ENCODE results near the gene ALDH2.
A peak's percentile ranks its signal among the peaks of the same experiment; 100 is the strongest.
"Not testable (repeated sequence)": the region's sequence is repeated elsewhere in the genome, so short reads cannot be mapped to it uniquely, and the experiment has no call there.

ALDH2 gene

DNA sequence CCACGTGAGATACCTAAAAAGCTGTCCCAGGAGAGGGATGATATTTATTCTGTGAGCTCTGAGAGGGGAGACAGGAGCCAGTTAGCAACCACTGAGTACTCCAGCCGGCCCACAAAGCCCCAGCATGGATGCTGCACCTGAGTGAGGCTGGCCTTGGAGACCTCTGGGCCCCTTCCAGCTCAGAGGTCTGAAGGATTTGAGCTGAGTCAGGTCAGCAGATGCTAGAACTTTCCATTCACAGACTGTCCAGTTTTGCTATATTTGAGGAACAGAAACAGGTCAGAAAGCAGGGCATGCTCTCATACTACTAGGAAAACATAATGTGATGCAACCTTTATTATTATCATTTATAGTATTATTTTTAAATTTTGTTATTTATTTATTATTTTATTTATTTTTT is 60.3 kb downstream of the ALDH2 start:
- no peak overlapping the region for H2AK5ac ChIP-seq (ENCODE audit: low read length)
- H3K4me1 ChIP-seq (ENCODE audit: control insufficient read depth, low read depth, low read length), result no peaks in the 10 kb centered on the region
- H3K4ac ChIP-seq (ENCODE audit: low read depth, low read length), result no peak overlapping the region
- H4K5ac ChIP-seq (ENCODE audit: low read length), result no peak overlapping the region
- no peak overlapping the region for H4K8ac ChIP-seq (ENCODE audit: low read depth, low read length)
- H3K9ac ChIP-seq (ENCODE audit: low read length), result no peak overlapping the region
- H3K23ac ChIP-seq (ENCODE audit: low read length), result no peak overlapping the region
- H3K27me3 ChIP-seq (ENCODE audit: insufficient read depth, low read length, poor library complexity), result no peaks in the 10 kb centered on the region
- H3K4me2 ChIP-seq (ENCODE audit: low read length), result no peak overlapping the region
- H3K79me1 ChIP-seq (ENCODE audit: low read length), result no peaks in the 10 kb centered on the region
- H2BK15ac ChIP-seq (replicated peaks; ENCODE audit: low read depth), result no peak overlapping the region
- no peak overlapping the region for H3K18ac ChIP-seq (ENCODE audit: low read length)
- WGBS (ENCODE audit: extremely low coverage, insufficient coverage, low lambda C conversion rate), result no CpG with 5 or more reads among the region's 2 CpGs
- DNase-seq, result no peak
- H2BK120ac ChIP-seq (ENCODE audit: low read depth, low read length), result no peak overlapping the region
- no peak overlapping the region for H3K4me3 ChIP-seq (ENCODE audit: low read length)
- no peak overlapping the region for H2BK5ac ChIP-seq (ENCODE audit: low read length)
- no peaks in the 10 kb centered on the region for H3K36me3 ChIP-seq (ENCODE audit: control insufficient read depth, insufficient read depth, low read length)
- H3K79me2 ChIP-seq (ENCODE audit: control insufficient read depth, insufficient read depth, low read length), result no peaks in the 10 kb centered on the region
- no peak overlapping the region for H3K56ac ChIP-seq (ENCODE audit: low read length)
- H3K27ac ChIP-seq (ENCODE audit: low read depth, low read length), result no peak overlapping the region

DNA sequence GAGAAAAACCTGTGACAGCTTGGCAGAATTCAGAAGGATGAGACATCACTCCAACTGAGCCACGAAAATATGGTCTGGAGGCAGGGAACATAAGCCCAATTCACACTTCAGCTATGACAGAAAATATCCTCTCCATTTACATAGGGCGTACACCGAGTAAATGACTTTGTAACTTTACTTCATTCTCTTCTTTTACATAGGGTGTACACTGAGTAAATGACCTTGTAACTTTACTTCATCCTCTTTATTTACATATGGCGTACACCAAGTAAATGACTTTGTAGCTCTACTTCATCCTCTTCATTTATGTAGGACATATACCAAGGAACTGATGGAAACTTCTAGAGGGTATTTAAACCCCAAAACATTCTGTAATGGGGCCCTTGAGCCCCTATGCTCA is 61.2 kb downstream of the ALDH2 start:
- Histone ChIP-seq H2BK120ac (ENCODE audit: low read depth, low read length) (no peak overlapping the region), H3K23ac (ENCODE audit: low read length) (no peak overlapping the region), H3K4me2 (ENCODE audit: low read length) (no peak overlapping the region), H4K5ac (ENCODE audit: low read length) (no peak overlapping the region), H3K79me2 (ENCODE audit: control insufficient read depth, insufficient read depth, low read length) (no peaks in the 10 kb centered on the region), H2BK15ac (replicated peaks; ENCODE audit: low read depth) (no peak overlapping the region), H2BK5ac (ENCODE audit: low read length) (no peak overlapping the region), H3K36me3 (ENCODE audit: control insufficient read depth, insufficient read depth, low read length) (no peaks in the 10 kb centered on the region), H3K9ac (ENCODE audit: low read length) (no peak overlapping the region), H3K56ac (ENCODE audit: low read length) (no peak overlapping the region), H3K4ac (ENCODE audit: low read depth, low read length) (no peak overlapping the region), H3K4me1 (ENCODE audit: control insufficient read depth, low read depth, low read length) (no peaks in the 10 kb centered on the region), H3K4me3 (ENCODE audit: low read length) (no peak overlapping the region), H4K8ac (ENCODE audit: low read depth, low read length) (no peak overlapping the region), H2AK5ac (ENCODE audit: low read length) (no peak overlapping the region), H3K79me1 (ENCODE audit: low read length) (no peaks in the 10 kb centered on the region), H3K27ac (ENCODE audit: low read depth, low read length) (no peak overlapping the region), H3K27me3 (ENCODE audit: insufficient read depth, low read length, poor library complexity) (no peaks in the 10 kb centered on the region), H3K18ac (ENCODE audit: low read length) (no peak overlapping the region)
- DNase-seq, result no peak
- no CpG with 5 or more reads among the region's 4 CpGs for WGBS (ENCODE audit: extremely low coverage, insufficient coverage, low lambda C conversion rate)

DNA sequence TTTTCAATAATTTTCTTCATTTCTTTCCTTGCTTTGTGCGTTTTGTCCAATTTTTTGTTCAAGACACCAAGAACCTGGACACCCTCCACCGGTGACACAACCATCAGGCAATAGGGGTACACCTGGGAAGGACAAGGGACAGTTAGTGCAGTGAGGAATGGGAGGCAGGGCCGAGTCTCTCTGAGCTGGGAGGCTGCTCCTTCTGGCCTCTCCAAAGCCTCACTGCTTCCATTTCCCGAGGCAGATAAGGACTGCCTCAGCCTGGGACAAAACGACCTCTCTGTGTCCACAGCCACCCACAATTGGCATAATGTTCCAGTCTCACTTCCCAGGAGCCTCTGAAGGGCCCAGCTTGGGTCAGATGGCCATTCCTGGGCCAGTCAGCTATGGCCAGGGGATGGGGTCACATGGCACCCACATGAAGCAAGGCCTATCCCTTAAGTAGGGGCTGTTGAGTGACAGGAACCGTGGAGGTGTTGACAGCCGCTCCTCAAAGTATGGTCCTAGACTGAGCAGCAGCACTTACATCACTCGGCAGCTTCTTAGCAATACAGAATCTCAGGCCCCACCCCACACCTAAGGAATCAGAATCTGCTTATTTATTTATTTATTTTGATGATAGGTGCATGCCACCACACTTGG is 61.7 kb downstream of the ALDH2 start:
- no peak overlapping the region for H3K18ac ChIP-seq (ENCODE audit: low read length)
- no peak overlapping the region for H3K23ac ChIP-seq (ENCODE audit: low read length)
- no peak overlapping the region for H3K4ac ChIP-seq (ENCODE audit: low read depth, low read length)
- no peak for DNase-seq
- no peak overlapping the region for H3K56ac ChIP-seq (ENCODE audit: low read length)
- H2BK120ac ChIP-seq (ENCODE audit: low read depth, low read length), result no peak overlapping the region
- no peaks in the 10 kb centered on the region for H3K27me3 ChIP-seq (ENCODE audit: insufficient read depth, low read length, poor library complexity)
- H3K79me2 ChIP-seq (ENCODE audit: control insufficient read depth, insufficient read depth, low read length), result no peaks in the 10 kb centered on the region
- no peak overlapping the region for H2BK15ac ChIP-seq (replicated peaks; ENCODE audit: low read depth)
- no CpG with 5 or more reads among the region's 8 CpGs for WGBS (ENCODE audit: extremely low coverage, insufficient coverage, low lambda C conversion rate)
- no peak overlapping the region for H4K8ac ChIP-seq (ENCODE audit: low read depth, low read length)
- no peak overlapping the region for H3K9ac ChIP-seq (ENCODE audit: low read length)
- no peak overlapping the region for H3K27ac ChIP-seq (ENCODE audit: low read depth, low read length)
- no peaks in the 10 kb centered on the region for H3K79me1 ChIP-seq (ENCODE audit: low read length)
- no peaks in the 10 kb centered on the region for H3K4me1 ChIP-seq (ENCODE audit: control insufficient read depth, low read depth, low read length)
- no peak overlapping the region for H4K5ac ChIP-seq (ENCODE audit: low read length)
- no peak overlapping the region for H2AK5ac ChIP-seq (ENCODE audit: low read length)
- H3K36me3 ChIP-seq (ENCODE audit: control insufficient read depth, insufficient read depth, low read length), result no peaks in the 10 kb centered on the region
- no peak overlapping the region for H3K4me2 ChIP-seq (ENCODE audit: low read length)
- no peak overlapping the region for H3K4me3 ChIP-seq (ENCODE audit: low read length)
- H2BK5ac ChIP-seq (ENCODE audit: low read length), result no peak overlapping the region

DNA sequence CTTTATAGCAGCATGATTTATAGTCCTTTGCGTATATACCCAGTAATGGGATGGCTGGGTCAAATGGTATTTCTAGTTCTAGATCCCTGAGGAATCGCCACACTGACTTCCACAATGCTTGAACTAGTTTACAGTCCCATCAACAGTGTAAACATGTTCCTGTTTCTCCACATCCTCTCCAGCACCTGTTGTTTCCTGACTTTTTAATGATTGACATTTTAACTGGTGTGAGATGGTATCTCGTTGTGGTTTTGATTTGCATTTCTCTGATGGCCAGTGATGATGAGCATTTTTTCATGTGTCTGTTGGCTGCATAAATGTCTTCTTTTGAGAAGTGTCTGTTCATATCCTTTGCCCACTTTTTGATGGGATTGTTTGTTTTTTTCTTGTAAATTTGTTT is 62.9 kb downstream of the ALDH2 start:
- not testable (repeated sequence) for H3K18ac ChIP-seq (ENCODE audit: low read length); H3K27me3 ChIP-seq (ENCODE audit: insufficient read depth, low read length, poor library complexity); H2BK15ac ChIP-seq (replicated peaks; ENCODE audit: low read depth); H4K5ac ChIP-seq (ENCODE audit: low read length); H3K4me3 ChIP-seq (ENCODE audit: low read length); H3K23ac ChIP-seq (ENCODE audit: low read length); H3K79me2 ChIP-seq (ENCODE audit: control insufficient read depth, insufficient read depth, low read length); H3K56ac ChIP-seq (ENCODE audit: low read length); H3K4me2 ChIP-seq (ENCODE audit: low read length); H3K9ac ChIP-seq (ENCODE audit: low read length); H3K27ac ChIP-seq (ENCODE audit: low read depth, low read length); H3K4me1 ChIP-seq (ENCODE audit: control insufficient read depth, low read depth, low read length); H4K8ac ChIP-seq (ENCODE audit: low read depth, low read length); H3K79me1 ChIP-seq (ENCODE audit: low read length); H2BK120ac ChIP-seq (ENCODE audit: low read depth, low read length); H3K4ac ChIP-seq (ENCODE audit: low read depth, low read length); H3K36me3 ChIP-seq (ENCODE audit: control insufficient read depth, insufficient read depth, low read length); DNase-seq; H2AK5ac ChIP-seq (ENCODE audit: low read length); H2BK5ac ChIP-seq (ENCODE audit: low read length)
- WGBS (ENCODE audit: extremely low coverage, insufficient coverage, low lambda C conversion rate), result no CpG with 5 or more reads among the region's 3 CpGs

DNA sequence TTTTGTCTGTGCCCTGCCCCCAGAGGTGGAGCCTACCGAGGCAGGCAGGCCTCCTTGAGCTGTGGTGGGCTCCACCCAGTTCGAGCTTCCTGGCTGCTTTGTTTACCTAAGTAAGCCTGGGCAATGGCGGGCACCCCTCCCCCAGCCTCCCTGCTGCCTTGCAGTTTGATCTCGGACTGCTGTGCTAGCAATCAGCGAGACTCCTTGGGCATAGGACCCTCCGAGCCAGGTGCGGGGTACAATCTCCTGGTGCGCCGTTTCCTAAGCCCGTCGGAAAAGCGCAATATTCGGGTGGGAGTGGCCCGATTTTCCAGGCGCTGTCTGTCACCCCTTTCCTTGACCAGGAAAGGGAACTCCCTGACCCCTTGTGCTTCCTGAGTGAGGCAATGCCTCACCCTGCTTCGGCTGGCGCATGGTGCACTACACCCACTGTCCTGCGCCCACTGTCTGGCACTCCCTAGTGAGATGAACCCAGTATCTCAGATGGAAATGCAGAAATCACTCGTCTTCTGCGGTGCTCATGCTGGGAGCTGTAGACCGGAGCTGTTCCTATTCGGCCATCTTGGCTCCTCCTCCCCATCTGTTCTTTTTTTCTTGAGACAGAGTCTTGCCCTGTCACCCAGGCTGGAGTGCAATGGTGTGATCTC is 68.1 kb downstream of the ALDH2 start:
- not testable (repeated sequence) for H3K27ac ChIP-seq (ENCODE audit: low read depth, low read length); H2BK15ac ChIP-seq (replicated peaks; ENCODE audit: low read depth); H2BK120ac ChIP-seq (ENCODE audit: low read depth, low read length); H3K79me2 ChIP-seq (ENCODE audit: control insufficient read depth, insufficient read depth, low read length); H3K4ac ChIP-seq (ENCODE audit: low read depth, low read length); H3K79me1 ChIP-seq (ENCODE audit: low read length); H4K8ac ChIP-seq (ENCODE audit: low read depth, low read length); H3K4me3 ChIP-seq (ENCODE audit: low read length); H2AK5ac ChIP-seq (ENCODE audit: low read length); H3K4me2 ChIP-seq (ENCODE audit: low read length); H3K18ac ChIP-seq (ENCODE audit: low read length); DNase-seq; H3K36me3 ChIP-seq (ENCODE audit: control insufficient read depth, insufficient read depth, low read length); H3K4me1 ChIP-seq (ENCODE audit: control insufficient read depth, low read depth, low read length); H3K23ac ChIP-seq (ENCODE audit: low read length); H2BK5ac ChIP-seq (ENCODE audit: low read length); H3K27me3 ChIP-seq (ENCODE audit: insufficient read depth, low read length, poor library complexity); H4K5ac ChIP-seq (ENCODE audit: low read length); H3K9ac ChIP-seq (ENCODE audit: low read length)
- no CpG with 5 or more reads among the region's 22 CpGs for WGBS (ENCODE audit: extremely low coverage, insufficient coverage, low lambda C conversion rate)
- peak overlapping the region; percentile 34 for H3K56ac ChIP-seq (ENCODE audit: low read length)

All from mesendoderm (in vitro differentiated cells).